ENCODE data around the gene MUSK.

GRCh38 chr9:110846215-110846614 is 177.6 kb downstream of the MUSK start:
- TF ChIP-seq CTCF (IDR thresholded peaks at IDR 0.05; ENCODE audit: extremely low read depth in 1 of 2, insufficient read depth in 1 of 2, low read depth in 1 of 2, low read length in 2 of 2) = no peak
- no peak for TF ChIP-seq POLR2A (IDR thresholded peaks at IDR 0.05; ENCODE audit: low read depth, low read length)
- no peak for TF ChIP-seq POLR2AphosphoS5 (IDR thresholded peaks at IDR 0.05; ENCODE audit: insufficient read depth, low read depth, low read length)
- TF ChIP-seq JUN (IDR thresholded peaks at IDR 0.05; ENCODE audit: borderline replicate concordance, insufficient read depth, insufficient read length, low read depth) = no peak
- no peak for TF ChIP-seq EZH2 (IDR thresholded peaks at IDR 0.05; ENCODE audit: borderline replicate concordance, low read depth, low read length, severe bottlenecking)
- TF ChIP-seq FOS (IDR thresholded peaks at IDR 0.05; ENCODE audit: borderline replicate concordance, insufficient read depth, low read length) = no peak
- no peak for TF ChIP-seq MYC (IDR thresholded peaks at IDR 0.05; ENCODE audit: low read depth, low read length)

All from endothelial cell of umbilical vein (primary cell).